Measurements from ENCODE around the gene PCK1. TPM values are rescaled to one million over a fixed set of nuclear protein-coding genes. Genes with fewer than 3 reads are reported as not detected.

The PCK1 gene
- total RNA-seq, 1 experiment from 2014 or later: 0.17 TPM

DNA sequence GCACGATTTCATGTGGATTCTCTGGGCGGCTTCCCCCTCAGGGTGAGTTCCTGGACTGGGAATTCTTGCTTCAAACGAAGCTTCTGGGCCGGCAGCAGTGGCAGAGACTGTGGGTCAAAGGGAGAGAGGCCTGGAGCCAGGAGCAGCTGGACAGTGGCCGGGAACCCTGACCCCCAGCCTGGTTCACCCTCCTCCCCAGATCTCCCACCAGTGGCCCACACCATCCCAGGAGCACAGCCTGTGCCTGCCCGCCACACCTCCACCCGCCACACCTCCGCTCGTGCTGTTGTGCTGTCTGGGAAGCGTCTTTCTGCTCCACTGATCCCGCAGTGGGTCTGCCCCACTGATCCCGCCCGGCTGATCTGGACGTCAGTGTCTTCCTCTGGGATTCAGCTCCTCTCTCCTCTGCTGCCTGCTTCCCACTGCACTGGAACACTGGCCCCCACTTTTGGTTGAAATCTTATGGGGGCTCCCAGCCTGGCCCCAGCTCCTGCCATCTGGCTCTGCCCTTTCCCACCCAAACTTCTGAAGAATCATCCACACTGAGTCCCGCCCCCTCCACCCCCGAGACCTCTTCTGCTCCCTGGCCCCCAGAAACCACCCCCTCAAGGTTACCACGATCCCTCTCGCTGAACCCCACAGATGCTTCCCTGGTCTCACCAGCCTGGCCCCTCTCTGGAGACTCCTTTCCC lies 49.5 kb downstream of the PCK1 start:
- Mint-ChIP-seq H3K27me3 (ENCODE audit: low read depth) (no peaks in the 10 kb centered on the region), H3K9me3 (no peaks in the 10 kb centered on the region), H3K36me3 (no peaks in the 10 kb centered on the region), H3K4me3 (no peak overlapping the region), H3K4me1 (peaks cover 7% of the 10 kb centered on the region; the same call in 1 of the 2 replicates), H3K27ac (no peak overlapping the region)
- no peak for TF ChIP-seq ETV6 (CRISPR knock-in tag; IDR thresholded peaks at IDR 0.05)
- TF ChIP-seq, protein P1, sequence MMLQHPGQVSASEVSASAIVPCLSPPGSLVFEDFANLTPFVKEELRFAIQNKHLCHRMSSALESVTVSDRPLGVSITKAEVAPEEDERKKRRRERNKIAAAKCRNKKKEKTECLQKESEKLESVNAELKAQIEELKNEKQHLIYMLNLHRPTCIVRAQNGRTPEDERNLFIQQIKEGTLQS (CRISPR knock-in tag; conservative IDR thresholded peaks at IDR 0.05): no peak
- no peak for TF ChIP-seq ZNF671 (CRISPR knock-in tag; IDR thresholded peaks at IDR 0.05)
- no peak for TF ChIP-seq SMAD3 (CRISPR knock-in tag; IDR thresholded peaks at IDR 0.05; ENCODE audit: borderline replicate concordance)
- TF ChIP-seq NFATC4 (CRISPR knock-in tag; IDR thresholded peaks at IDR 0.05): no peak
- no peak for TF ChIP-seq OVOL2 (CRISPR knock-in tag; IDR thresholded peaks at IDR 0.05; ENCODE audit: borderline replicate concordance)
- no peak for TF ChIP-seq PRDM15 (CRISPR knock-in tag; IDR thresholded peaks at IDR 0.05)
- no peak for TF ChIP-seq AFF4 (CRISPR knock-in tag; IDR thresholded peaks at IDR 0.05; ENCODE audit: borderline replicate concordance)
- TF ChIP-seq CBFB (CRISPR knock-in tag; IDR thresholded peaks at IDR 0.05; ENCODE audit: low read depth): no peak
- no peak for TF ChIP-seq ZNF532 (CRISPR knock-in tag; IDR thresholded peaks at IDR 0.05; ENCODE audit: borderline replicate concordance)
- TF ChIP-seq TEAD4 (CRISPR knock-in tag; IDR thresholded peaks at IDR 0.05): no peak
- TF ChIP-seq ZNF219 (CRISPR knock-in tag; IDR thresholded peaks at IDR 0.05; ENCODE audit: borderline replicate concordance): no peak
- no peak for TF ChIP-seq NR2C2 (CRISPR knock-in tag; IDR thresholded peaks at IDR 0.05)
- no peak for TF ChIP-seq ZNF121 (CRISPR knock-in tag; IDR thresholded peaks at IDR 0.05)
- TF ChIP-seq KAT7 (CRISPR knock-in tag; IDR thresholded peaks at IDR 0.05; ENCODE audit: borderline replicate concordance): no peak
- ATAC-seq (no peak), DNase-seq (ENCODE audit: low spot score) (no peak)
- ChIA-PET POLR2A (no interaction called here), CTCF (interaction anchor here (0.7 to 5.8 kb wide), 8 partner anchors 9 to 477 kb away, joined by 3 to 37 read pairs (median 4); partner anchors contain the start of gene ZBP1)

All from WTC11 (cell line).